HEK293 (cell line): Measurements from ENCODE around the gene AMZ2.
"Not testable (repeated sequence)": the region's sequence is repeated elsewhere in the genome, so short reads cannot be mapped to it uniquely, and the experiment has no call there.

Experiments used
- GLI4 ChIP-seq: fragments of 450-650 bp; formaldehyde crosslinking; IDR thresholded peaks from 2 replicates; pipeline ENCODE4 v1.5.1; 2016; ENCODE audit warnings: missing biosample characterization, missing genetic modification characterization
- PATZ1 ChIP-seq: fragments of 450-650 bp; formaldehyde crosslinking; IDR thresholded peaks from 2 replicates; pipeline ENCODE4 v1.5.1; 2016; ENCODE audit warnings: missing biosample characterization, missing genetic modification characterization
- SP2 ChIP-seq: fragments of 450-650 bp; formaldehyde crosslinking; IDR thresholded peaks from 2 replicates; pipeline ENCODE4 v1.5.1; 2016; ENCODE audit warnings: missing biosample characterization, missing genetic modification characterization
- ZBTB21 ChIP-seq: fragments of 450-650 bp; formaldehyde crosslinking; IDR thresholded peaks from 2 replicates; pipeline ENCODE4 v1.5.1; 2017; ENCODE audit warnings: missing biosample characterization, missing genetic modification characterization
- ZBTB26 ChIP-seq: fragments of 450-650 bp; formaldehyde crosslinking; optimal IDR thresholded peaks from 2 replicates; pipeline ENCODE3; 2016; ENCODE audit warnings: missing biosample characterization, mild to moderate bottlenecking, missing genetic modification characterization
- ZNF114 ChIP-seq: fragments of 450-650 bp; formaldehyde crosslinking; IDR thresholded peaks from 2 replicates; pipeline ENCODE4 v1.5.0; 2017; ENCODE audit warnings: missing biosample characterization, missing genetic modification characterization
- ZNF140 ChIP-seq: fragments of 450-650 bp; formaldehyde crosslinking; IDR thresholded peaks from 2 replicates; pipeline ENCODE4 v1.5.1; 2016; ENCODE audit warnings: missing biosample characterization, missing genetic modification characterization
- ZNF157 ChIP-seq: fragments of 450-650 bp; formaldehyde crosslinking; IDR thresholded peaks from 2 replicates; pipeline ENCODE4 v1.5.1; 2016; ENCODE audit warnings: missing biosample characterization, missing genetic modification characterization
- ZNF24 ChIP-seq: fragments of 450-650 bp; formaldehyde crosslinking; IDR thresholded peaks from 2 replicates; pipeline ENCODE4 v1.5.1; 2016; ENCODE audit warnings: missing biosample characterization, missing genetic modification characterization
- ZNF529 ChIP-seq: fragments of 450-650 bp; formaldehyde crosslinking; IDR thresholded peaks from 2 replicates; pipeline ENCODE4 v1.5.1; 2017; ENCODE audit warnings: missing genetic modification characterization, missing biosample characterization; ENCODE audit not compliant: insufficient replicate concordance
- ZNF629 ChIP-seq: fragments of 450-650 bp; formaldehyde crosslinking; IDR thresholded peaks from 2 replicates; pipeline ENCODE4 v1.5.1; 2017; ENCODE audit warnings: missing biosample characterization, missing genetic modification characterization
- TF ChIP-seq, protein P1 (sequence below): fragments of 450-650 bp; formaldehyde crosslinking; IDR thresholded peaks from 2 replicates; pipeline ENCODE4 v1.5.1; 2016; ENCODE audit warnings: missing biosample characterization, missing genetic modification characterization
- TF ChIP-seq, protein P2 (sequence below): fragments of 450-650 bp; formaldehyde crosslinking; IDR thresholded peaks from 2 replicates; pipeline ENCODE4 v1.5.1; 2016; ENCODE audit warnings: missing biosample characterization, missing genetic modification characterization

DNA sequence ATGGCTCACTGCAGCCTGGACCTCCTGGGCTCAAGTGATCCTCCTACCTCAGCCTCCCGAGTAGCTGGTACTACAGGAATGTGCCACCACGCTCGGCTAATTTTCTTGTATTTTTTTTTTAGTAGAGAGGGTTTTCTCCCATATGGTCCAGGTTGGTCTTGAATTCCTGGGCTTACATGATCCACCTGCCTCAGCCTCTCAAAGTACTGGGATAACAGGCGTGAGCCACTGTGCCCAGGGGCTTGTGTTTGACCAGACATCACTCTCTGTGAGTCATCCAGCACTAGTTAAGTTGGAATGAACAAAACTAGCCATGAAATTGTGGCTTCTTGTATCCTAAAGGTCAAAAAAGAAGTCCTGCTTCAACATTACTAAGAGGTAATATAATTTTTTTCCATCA lies 16.7 kb upstream of the AMZ2 start:
- TF ChIP-seq, protein P1, sequence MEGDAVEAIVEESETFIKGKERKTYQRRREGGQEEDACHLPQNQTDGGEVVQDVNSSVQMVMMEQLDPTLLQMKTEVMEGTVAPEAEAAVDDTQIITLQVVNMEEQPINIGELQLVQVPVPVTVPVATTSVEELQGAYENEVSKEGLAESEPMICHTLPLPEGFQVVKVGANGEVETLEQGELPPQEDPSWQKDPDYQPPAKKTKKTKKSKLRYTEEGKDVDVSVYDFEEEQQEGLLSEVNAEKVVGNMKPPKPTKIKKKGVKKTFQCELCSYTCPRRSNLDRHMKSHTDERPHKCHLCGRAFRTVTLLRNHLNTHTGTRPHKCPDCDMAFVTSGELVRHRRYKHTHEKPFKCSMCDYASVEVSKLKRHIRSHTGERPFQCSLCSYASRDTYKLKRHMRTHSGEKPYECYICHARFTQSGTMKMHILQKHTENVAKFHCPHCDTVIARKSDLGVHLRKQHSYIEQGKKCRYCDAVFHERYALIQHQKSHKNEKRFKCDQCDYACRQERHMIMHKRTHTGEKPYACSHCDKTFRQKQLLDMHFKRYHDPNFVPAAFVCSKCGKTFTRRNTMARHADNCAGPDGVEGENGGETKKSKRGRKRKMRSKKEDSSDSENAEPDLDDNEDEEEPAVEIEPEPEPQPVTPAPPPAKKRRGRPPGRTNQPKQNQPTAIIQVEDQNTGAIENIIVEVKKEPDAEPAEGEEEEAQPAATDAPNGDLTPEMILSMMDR (tag by site-specific recombination), result not testable (repeated sequence)
- not testable (repeated sequence) for TF ChIP-seq ZNF114 (tag by site-specific recombination); GLI4 (tag by site-specific recombination); PATZ1; ZNF629; ZNF24 (tag by site-specific recombination); ZBTB21; ZNF157; ZNF529 (tag by site-specific recombination); SP2 (tag by site-specific recombination); ZBTB26; ZNF140 (tag by site-specific recombination)
- TF ChIP-seq, protein P2, sequence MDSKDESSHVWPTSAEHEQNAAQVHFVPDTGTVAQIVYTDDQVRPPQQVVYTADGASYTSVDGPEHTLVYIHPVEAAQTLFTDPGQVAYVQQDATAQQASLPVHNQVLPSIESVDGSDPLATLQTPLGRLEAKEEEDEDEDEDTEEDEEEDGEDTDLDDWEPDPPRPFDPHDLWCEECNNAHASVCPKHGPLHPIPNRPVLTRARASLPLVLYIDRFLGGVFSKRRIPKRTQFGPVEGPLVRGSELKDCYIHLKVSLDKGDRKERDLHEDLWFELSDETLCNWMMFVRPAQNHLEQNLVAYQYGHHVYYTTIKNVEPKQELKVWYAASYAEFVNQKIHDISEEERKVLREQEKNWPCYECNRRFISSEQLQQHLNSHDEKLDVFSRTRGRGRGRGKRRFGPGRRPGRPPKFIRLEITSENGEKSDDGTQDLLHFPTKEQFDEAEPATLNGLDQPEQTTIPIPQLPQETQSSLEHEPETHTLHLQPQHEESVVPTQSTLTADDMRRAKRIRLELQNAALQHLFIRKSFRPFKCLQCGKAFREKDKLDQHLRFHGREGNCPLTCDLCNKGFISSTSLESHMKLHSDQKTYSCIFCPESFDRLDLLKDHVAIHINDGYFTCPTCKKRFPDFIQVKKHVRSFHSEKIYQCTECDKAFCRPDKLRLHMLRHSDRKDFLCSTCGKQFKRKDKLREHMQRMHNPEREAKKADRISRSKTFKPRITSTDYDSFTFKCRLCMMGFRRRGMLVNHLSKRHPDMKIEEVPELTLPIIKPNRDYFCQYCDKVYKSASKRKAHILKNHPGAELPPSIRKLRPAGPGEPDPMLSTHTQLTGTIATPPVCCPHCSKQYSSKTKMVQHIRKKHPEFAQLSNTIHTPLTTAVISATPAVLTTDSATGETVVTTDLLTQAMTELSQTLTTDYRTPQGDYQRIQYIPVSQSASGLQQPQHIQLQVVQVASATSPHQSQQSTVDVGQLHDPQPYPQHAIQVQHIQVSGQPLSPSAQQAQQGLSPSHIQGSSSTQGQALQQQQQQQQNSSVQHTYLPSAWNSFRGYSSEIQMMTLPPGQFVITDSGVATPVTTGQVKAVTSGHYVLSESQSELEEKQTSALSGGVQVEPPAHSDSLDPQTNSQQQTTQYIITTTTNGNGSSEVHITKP (tag by site-specific recombination), result not testable (repeated sequence)
